Activated CD8-positive, alpha-beta T cell treated with anti-CD3 and anti-CD28 coated beads for 36 hours (primary cell): ENCODE data around the gene SERPINA1. TPM values are rescaled to one million over a fixed set of nuclear protein-coding genes. Genes with fewer than 3 reads are reported as not detected.
"Not testable (repeated sequence)": the region's sequence is repeated elsewhere in the genome, so short reads cannot be mapped to it uniquely, and the experiment has no call there.

ENCODE experiments used
- ATAC-seq: fragments of 200-7000 bp; cut with Tn5 transposase; one replicate; pipeline ENCODE4 v1.10.0; 2021; ENCODE audit warnings: mild to moderate bottlenecking, moderate library complexity
- CTCF ChIA-PET: fragments of 350-600 bp; sonication (Branson Sonifier 250); formaldehyde crosslinking; loops from one replicate; lab custom pipeline; 2021; ENCODE audit warnings: antibody characterized with exemption; lab: Charles Lee
- POLR2A ChIA-PET: fragments of 350-600 bp; sonication (Branson Sonifier 250); formaldehyde crosslinking; loops from one replicate; lab custom pipeline; 2021; ENCODE audit warnings: antibody characterized with exemption; lab: Charles Lee
- DNase-seq: peaks from one replicate; pipeline ENCODE4 v3.0.0-alpha.2; 2020
- H3K27ac Mint-ChIP-seq: one replicate; pipeline ENCODE4 v1.8.0; 2021; ENCODE audit warnings: mild to moderate bottlenecking, mixed read lengths
- H3K27me3 Mint-ChIP-seq: one replicate; pipeline ENCODE4 v1.8.0; 2021; ENCODE audit warnings: mixed read lengths
- H3K36me3 Mint-ChIP-seq: one replicate; pipeline ENCODE4 v1.8.0; 2021; ENCODE audit warnings: low read depth, mixed read lengths
- H3K4me1 Mint-ChIP-seq: one replicate; pipeline ENCODE4 v1.8.0; 2021; ENCODE audit warnings: low read depth, mixed read lengths
- H3K4me3 Mint-ChIP-seq: one replicate; pipeline ENCODE4 v1.8.0; 2021; ENCODE audit warnings: mild to moderate bottlenecking, moderate library complexity, mixed read lengths
- H3K9me3 Mint-ChIP-seq: one replicate; pipeline ENCODE4 v1.8.0; 2021; ENCODE audit warnings: mixed read lengths
- CTCF ChIP-seq: fragments of 200-600 bp; IDR thresholded peaks from one replicate; pipeline ENCODE4 v1.8.0; 2022; ENCODE audit warnings: antibody characterized with exemption, mild to moderate bottlenecking
- intact Hi-C: fragments of 100-400 bp; cut with micrococcal nuclease; formaldehyde crosslinking; loops from one replicate; pipeline ENCODE4 v1.10.0; 2022
- total RNA-seq, 2 experiments: library from RNA; stranded (reverse); gene quantifications; one replicate each; pipeline ENCODE4 v1.2.3, GENCODE V29; 2021

The SERPINA1 gene
- total RNA-seq, 2 experiments from 2014 or later, result 1.0 to 1.9 TPM

- H3K36me3 Mint-ChIP-seq, result no peaks in the 10 kb centered on the region
- intact Hi-C loops, result loop anchor here (5.0 kb wide), 1 partner anchor 64 kb away; no protein-coding TSS in a partner anchor
- CTCF ChIA-PET, result interaction anchor here (0.6 to 2.1 kb wide), 7 partner anchors 9 to 125 kb away, joined by 3 to 12 read pairs (median 6); no protein-coding TSS in a partner anchor
Observed at GRCh38 chr14:94423453-94424056, 35.2 kb upstream of the SERPINA1 start.

GRCh38 chr14:94421316-94421715 is 32.9 kb upstream of the SERPINA1 start:
- TF ChIP-seq CTCF, result no peak
- ChIA-PET POLR2A (no interaction called here), CTCF (interaction anchor here (1.4 to 2.1 kb wide), 2 partner anchors 12 to 65 kb away, joined by 3 to 7 read pairs; no protein-coding TSS in a partner anchor)
- H3K4me3 Mint-ChIP-seq, result no peak overlapping the region
- no peaks in the 10 kb centered on the region for H3K4me1 Mint-ChIP-seq
- no peak for DNase-seq
- peaks cover 2% of the 10 kb centered on the region for H3K9me3 Mint-ChIP-seq
- intact Hi-C loops, result loop anchor here (5.0 kb wide), 1 partner anchor 66 kb away; no protein-coding TSS in a partner anchor
- no peak overlapping the region for H3K27ac Mint-ChIP-seq
- no peak for ATAC-seq
- H3K36me3 Mint-ChIP-seq, result no peaks in the 10 kb centered on the region
- H3K27me3 Mint-ChIP-seq, result peaks cover 23% of the 10 kb centered on the region

More at GRCh38 chr14:94423453-94424056, 35.2 kb upstream of the SERPINA1 start:
- peaks cover 25% of the 10 kb centered on the region for H3K27me3 Mint-ChIP-seq
- peak; percentile 57 for TF ChIP-seq CTCF
- ATAC-seq, result peak; percentile 53
- H3K4me1 Mint-ChIP-seq, result no peaks in the 10 kb centered on the region
- peak; percentile 76 for DNase-seq
- H3K4me3 Mint-ChIP-seq, result no peak overlapping the region
- H3K27ac Mint-ChIP-seq, result no peak overlapping the region
- H3K9me3 Mint-ChIP-seq, result no peaks in the 10 kb centered on the region
- POLR2A ChIA-PET, result no interaction called here

GRCh38 chr14:94417497-94418205 is 29.2 kb upstream of the SERPINA1 start:
- peak; percentile 15 for DNase-seq
- ATAC-seq, H3K27me3 Mint-ChIP-seq, H3K27ac Mint-ChIP-seq, H3K36me3 Mint-ChIP-seq, H3K4me1 Mint-ChIP-seq, intact Hi-C loops, H3K9me3 Mint-ChIP-seq, POLR2A ChIA-PET, CTCF ChIA-PET, H3K4me3 Mint-ChIP-seq: not testable (repeated sequence)

- intact Hi-C loops, result no loop called here
- no peak for DNase-seq
- ChIA-PET CTCF (interaction anchor here (2.1 kb wide), 1 partner anchor 10 kb away, joined by 8 read pairs; no protein-coding TSS in a partner anchor), POLR2A (no interaction called here)
- H3K4me1 Mint-ChIP-seq, result no peaks in the 10 kb centered on the region
- no peak for TF ChIP-seq CTCF
- H3K36me3 Mint-ChIP-seq, result no peaks in the 10 kb centered on the region
- ATAC-seq, result no peak
- H3K9me3 Mint-ChIP-seq, result peaks cover under 1% of the 10 kb centered on the region
- peaks cover 10% of the 10 kb centered on the region for H3K27me3 Mint-ChIP-seq
- no peak overlapping the region for H3K27ac Mint-ChIP-seq
- H3K4me3 Mint-ChIP-seq, result no peak overlapping the region
Observed at GRCh38 chr14:94412671-94413638, 24.6 kb upstream of the SERPINA1 start.

- CTCF ChIA-PET, result interaction anchor here (0.8 kb wide), 1 partner anchor 10 kb away, joined by 3 read pairs; no protein-coding TSS in a partner anchor
- Mint-ChIP-seq H3K27ac (no peak overlapping the region), H3K9me3 (peaks cover 3% of the 10 kb centered on the region), H3K4me3 (no peak overlapping the region), H3K36me3 (no peaks in the 10 kb centered on the region), H3K4me1 (no peaks in the 10 kb centered on the region), H3K27me3 (peaks cover 10% of the 10 kb centered on the region)
- intact Hi-C loops, result no loop called here
- DNase-seq (no peak), ATAC-seq (no peak)
- POLR2A ChIA-PET, result no interaction called here
- TF ChIP-seq CTCF, result no peak
Observed at GRCh38 chr14:94411638-94412037, 23.2 kb upstream of the SERPINA1 start.

GRCh38 chr14:94409430-94409829 is 21.0 kb upstream of the SERPINA1 start:
- H3K27me3 Mint-ChIP-seq, H3K27ac Mint-ChIP-seq, H3K4me1 Mint-ChIP-seq, H3K4me3 Mint-ChIP-seq, H3K36me3 Mint-ChIP-seq, POLR2A ChIA-PET, DNase-seq, H3K9me3 Mint-ChIP-seq, ATAC-seq, intact Hi-C loops: not testable (repeated sequence)
- CTCF ChIA-PET, result interaction anchor here (1.2 kb wide), 1 partner anchor 17 kb away, joined by 3 read pairs; no protein-coding TSS in a partner anchor
